ENCODE measurements around the gene ZNF416.

ZNF416 gene

DNA sequence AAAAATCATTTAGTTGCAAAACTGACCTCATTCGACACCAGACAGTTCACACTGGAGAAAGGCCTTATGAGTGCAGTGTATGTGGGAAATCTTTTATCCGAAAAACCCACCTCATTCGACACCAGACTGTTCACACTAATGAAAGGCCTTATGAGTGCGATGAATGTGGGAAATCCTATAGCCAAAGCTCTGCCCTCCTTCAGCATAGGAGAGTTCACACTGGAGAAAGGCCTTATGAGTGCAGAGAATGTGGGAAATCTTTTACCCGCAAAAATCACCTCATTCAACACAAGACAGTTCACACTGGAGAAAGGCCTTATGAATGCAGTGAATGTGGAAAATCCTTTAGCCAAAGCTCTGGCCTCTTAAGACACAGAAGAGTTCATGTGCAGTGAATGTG lies 28.2 kb upstream of the ZNF416 start:
- H3K4me3 ChIP-seq (ENCODE audit: low read depth, low read length): no peak overlapping the region
- TF ChIP-seq, protein P1, sequence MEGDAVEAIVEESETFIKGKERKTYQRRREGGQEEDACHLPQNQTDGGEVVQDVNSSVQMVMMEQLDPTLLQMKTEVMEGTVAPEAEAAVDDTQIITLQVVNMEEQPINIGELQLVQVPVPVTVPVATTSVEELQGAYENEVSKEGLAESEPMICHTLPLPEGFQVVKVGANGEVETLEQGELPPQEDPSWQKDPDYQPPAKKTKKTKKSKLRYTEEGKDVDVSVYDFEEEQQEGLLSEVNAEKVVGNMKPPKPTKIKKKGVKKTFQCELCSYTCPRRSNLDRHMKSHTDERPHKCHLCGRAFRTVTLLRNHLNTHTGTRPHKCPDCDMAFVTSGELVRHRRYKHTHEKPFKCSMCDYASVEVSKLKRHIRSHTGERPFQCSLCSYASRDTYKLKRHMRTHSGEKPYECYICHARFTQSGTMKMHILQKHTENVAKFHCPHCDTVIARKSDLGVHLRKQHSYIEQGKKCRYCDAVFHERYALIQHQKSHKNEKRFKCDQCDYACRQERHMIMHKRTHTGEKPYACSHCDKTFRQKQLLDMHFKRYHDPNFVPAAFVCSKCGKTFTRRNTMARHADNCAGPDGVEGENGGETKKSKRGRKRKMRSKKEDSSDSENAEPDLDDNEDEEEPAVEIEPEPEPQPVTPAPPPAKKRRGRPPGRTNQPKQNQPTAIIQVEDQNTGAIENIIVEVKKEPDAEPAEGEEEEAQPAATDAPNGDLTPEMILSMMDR (IDR thresholded peaks at IDR 0.05; ENCODE audit: borderline replicate concordance, insufficient read depth, low read depth, low read length): no peak

DNA sequence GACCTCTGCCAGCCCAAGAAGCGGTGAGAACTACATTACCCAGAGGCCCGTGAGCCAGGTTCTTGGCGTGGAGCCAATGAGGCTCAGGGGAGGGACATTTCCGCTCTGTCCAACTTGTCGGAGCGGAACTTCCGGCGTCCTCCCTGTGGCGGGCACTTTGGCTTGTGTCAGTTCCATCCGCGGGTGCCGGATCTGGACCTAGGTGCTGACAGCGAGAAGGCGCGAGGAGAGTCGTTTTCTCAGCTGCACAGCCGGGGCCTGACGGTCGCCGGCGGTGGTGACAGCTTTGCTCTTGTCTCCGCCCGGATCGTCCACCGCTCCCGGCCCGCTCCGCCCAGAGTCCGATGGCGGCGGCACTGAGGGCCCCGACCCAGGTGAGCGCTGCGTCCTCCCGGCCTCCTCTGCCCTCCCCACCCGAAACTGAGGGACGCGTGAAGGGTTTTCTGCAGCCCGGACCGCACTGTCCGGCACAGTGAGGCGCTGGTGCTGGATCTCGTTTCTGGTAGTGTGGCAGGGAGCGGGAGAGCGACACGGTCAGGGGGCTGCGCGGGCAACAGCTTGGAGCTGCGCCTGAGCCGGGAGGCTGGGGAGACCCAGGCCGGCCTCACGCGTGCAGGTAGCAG lies 21.2 kb upstream of the ZNF416 start, which contains the start of gene ZNF530:
TSS of gene ZNF530 (plus strand) at position 125 of the 623 bp plus-strand sequence. CDS start 4,461 bp downstream, outside the sequence.
- TF ChIP-seq, protein P1 (IDR thresholded peaks at IDR 0.05; ENCODE audit: borderline replicate concordance, insufficient read depth, low read depth, low read length): no peak

DNA sequence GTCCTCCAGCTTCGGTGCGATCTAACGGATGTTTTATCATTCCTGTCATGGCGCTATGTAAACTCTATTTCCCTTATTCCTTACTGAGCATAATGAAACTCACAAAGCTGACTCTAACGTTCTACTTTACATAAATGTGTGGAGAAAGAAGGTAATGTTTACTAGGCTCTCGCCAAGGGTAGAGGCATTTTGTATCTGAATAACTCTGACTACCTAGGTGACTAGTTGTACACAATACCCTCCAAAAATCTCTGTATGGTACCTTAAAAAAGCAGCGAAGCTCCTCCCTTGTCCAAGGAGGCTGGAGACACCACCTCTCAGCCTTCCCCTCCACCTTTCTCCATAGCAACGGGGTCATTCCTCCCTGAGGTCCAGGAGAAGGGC lies 20.7 kb upstream of the ZNF416 start:
- TF ChIP-seq, protein P1 (IDR thresholded peaks at IDR 0.05; ENCODE audit: borderline replicate concordance, insufficient read depth, low read depth, low read length): no peak
- peak overlapping the region; percentile 95 for H3K4me3 ChIP-seq (ENCODE audit: low read depth, low read length)

More for the DNA sequence above, 21.2 kb upstream of the ZNF416 start, which contains the start of gene ZNF530:
- H3K4me3 ChIP-seq (ENCODE audit: low read depth, low read length): peak within 1 kb of the TSS; percentile 95

DNA sequence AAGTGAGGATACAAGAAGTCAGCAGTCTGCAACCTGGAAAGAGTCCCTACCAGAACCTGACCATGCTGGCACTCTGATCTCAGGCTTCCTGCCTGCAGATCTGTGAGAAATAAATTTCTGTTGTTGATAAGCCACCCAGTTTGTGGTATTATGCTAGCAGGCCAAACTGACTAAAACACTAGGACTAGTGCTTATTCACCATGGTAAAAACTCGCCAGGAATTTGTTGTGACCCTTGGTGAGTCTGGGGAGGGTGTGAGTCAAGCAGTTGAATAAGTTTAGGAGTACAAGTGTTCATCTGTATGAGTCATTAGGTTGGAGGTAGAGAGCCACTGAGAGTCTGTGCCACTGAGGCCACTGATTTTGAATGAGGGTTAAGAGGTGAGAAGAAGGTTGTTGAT lies 8.8 kb upstream of the ZNF416 start:
- TF ChIP-seq, protein P1 (IDR thresholded peaks at IDR 0.05; ENCODE audit: borderline replicate concordance, insufficient read depth, low read depth, low read length): no peak
- H3K4me3 ChIP-seq (ENCODE audit: low read depth, low read length): no peak overlapping the region

DNA sequence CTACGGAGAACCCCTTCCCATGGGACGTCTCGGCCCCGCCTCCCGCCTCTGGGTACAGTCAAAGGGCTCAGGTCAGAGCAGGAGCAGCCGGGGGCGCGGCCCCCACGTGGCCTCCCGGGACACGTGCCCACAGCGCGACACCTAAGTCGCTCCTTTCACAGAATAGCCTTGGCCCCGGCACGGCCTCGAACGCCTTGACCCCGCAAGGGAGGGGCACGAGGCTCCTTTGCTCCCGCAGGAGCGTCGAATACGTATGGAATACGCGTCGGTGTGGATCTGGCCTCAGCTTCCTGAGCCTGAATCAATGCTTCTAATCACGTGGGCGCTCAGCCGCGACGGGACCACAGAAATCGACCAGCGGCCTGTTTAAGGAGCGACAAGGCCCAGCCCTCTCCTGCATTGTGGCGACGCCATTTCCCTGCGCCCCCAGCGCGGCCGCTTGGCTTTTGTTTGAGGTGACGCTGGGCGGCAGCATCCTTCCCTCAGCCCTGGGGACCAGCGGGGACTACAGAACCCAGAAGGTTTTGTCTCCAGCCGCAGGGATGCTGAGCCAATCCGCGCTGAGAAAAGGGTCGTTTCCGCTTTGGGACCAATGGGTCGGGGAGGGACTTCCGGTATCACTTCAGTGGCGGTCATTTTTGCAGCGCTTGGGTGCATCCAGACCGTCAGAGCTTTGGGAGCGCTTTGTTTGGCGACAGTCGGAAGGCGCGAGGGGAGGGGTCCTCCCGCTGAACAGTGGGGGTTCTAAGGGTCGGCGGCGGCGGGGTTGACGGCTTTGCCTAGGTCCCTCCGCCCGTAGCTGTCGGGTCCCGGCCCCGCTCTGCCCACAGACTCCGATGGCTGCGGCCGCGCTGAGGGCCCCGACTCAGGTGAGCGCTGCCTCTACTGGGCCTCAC lies 5.1 kb upstream of the ZNF416 start, which contains the start of gene ZIK1:
TSS of gene ZIK1 (plus strand) at position 625 of the 896 bp plus-strand sequence. CDS start at position 837, 212 bp downstream.
- TF ChIP-seq, protein P1 (IDR thresholded peaks at IDR 0.05; ENCODE audit: borderline replicate concordance, insufficient read depth, low read depth, low read length): 0 out of 2 replicates have a peak, but pooled peaks have one; percentile 14
- peak within 1 kb of the TSS; percentile 87 for H3K4me3 ChIP-seq (ENCODE audit: low read depth, low read length)

DNA sequence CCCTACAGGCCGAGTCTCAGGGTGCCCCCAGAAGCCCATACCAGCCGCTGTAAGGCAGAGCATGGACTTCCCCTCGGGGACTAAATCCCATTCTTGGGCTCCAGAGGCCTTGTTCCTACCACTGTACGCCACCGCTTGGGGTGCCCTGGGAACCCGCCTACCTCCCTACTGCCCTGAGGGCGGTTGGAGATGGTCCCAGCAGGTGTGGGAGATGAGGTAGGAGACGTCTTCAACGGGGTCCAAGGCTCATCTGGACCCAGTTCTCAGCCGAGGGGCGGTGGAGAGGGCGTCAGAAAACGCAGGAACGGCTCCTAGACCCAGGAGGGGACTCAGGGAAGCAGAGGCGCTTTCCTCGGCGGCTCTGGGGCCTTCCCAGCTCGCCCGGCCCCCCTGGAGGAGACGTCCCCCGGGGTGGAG lies 4.4 kb upstream of the ZNF416 start:
- no peak overlapping the region for H3K4me3 ChIP-seq (ENCODE audit: low read depth, low read length)
- TF ChIP-seq, protein P1 (IDR thresholded peaks at IDR 0.05; ENCODE audit: borderline replicate concordance, insufficient read depth, low read depth, low read length): no peak

Measured in GM12875 (cell line).